Stimulated activated CD8-positive, alpha-beta memory T cell treated with anti-CD3 and anti-CD28 coated beads, Interleukin-4, amount 100 ng/mL, for 24 hours (primary cell): ENCODE measurements around the gene MYO1C.
"Not testable (repeated sequence)": the region's sequence is repeated elsewhere in the genome, so short reads cannot be mapped to it uniquely, and the experiment has no call there.

Experiments used
- DNase-seq: peaks from one replicate; pipeline ENCODE4 v3.0.0-alpha.2; 2020; ENCODE audit warnings: low read depth

The MYO1C gene

DNA sequence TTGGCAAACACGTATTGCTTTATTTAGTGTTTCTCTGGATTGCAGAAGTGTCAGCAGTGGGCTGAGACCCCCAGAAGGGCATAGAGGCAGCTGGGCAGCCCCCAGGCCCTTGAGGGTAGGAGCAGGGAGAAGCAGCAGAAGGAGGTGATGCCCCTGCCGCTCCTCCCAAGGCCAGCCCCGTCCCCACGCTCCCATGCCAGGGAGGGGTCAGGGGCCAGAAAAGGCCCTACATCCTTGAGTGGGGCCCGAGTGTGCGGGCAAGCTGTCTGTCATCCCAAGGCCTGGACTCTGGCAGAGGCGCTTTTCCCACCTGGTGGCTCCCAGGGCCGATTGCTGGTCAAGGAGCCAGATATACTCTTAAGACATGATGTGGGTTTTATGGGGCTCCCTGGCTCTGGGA, 28.3 kb downstream of the MYO1C start:
- DNase-seq: no peak

DNA sequence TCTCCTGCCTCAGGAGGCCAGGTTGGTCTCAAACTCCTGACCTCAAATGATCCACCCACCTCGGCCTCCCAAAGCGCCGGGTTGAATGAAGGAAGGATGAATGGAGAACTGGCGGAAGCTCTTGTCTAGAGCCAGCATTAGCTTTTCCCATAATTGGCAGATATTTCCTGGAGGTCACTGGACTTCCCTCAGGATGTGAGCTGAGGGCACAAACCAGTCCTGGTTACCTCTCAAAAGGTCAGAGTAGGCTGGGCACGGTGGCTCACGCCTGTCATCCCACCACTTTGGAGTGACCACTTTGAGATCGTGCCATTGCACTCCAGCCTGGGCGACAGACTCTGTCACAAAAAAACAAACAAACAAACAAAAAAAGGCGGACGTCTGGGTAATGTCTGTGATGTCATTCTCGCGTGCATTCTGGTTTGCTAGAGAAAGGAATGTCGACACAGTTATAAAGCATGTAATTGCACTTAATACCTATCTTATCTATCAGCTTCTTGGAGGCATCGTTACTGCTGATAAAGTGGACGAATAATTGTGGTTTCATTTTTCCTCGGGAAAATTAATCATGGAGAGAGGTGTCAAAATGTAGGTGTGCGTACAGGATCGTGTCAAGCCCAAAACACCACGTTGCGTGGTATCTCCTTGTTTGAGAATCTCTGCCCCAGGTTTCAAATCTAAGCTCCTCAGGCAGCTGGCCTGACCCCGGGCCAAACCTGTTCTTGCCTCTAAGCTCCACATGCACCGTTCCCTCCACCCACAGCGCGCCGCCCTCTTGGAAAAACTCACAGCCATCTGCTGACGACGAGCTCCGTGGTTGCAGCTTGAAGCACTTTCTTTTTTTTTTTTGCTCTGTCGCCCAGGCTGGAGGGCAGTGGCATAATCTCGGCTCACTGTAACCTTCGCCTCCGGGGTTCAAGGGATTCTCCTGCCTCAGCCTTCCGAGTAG, 30.0 kb downstream of the MYO1C start:
- DNase-seq: no peak

- no peak for DNase-seq
These were observed 31.1 kb downstream of the MYO1C start for GRCh38 chr17:1461198-1461944.

- DNase-seq: no peak
These were observed 32.3 kb downstream of the MYO1C start for GRCh38 chr17:1460233-1460632.

DNA sequence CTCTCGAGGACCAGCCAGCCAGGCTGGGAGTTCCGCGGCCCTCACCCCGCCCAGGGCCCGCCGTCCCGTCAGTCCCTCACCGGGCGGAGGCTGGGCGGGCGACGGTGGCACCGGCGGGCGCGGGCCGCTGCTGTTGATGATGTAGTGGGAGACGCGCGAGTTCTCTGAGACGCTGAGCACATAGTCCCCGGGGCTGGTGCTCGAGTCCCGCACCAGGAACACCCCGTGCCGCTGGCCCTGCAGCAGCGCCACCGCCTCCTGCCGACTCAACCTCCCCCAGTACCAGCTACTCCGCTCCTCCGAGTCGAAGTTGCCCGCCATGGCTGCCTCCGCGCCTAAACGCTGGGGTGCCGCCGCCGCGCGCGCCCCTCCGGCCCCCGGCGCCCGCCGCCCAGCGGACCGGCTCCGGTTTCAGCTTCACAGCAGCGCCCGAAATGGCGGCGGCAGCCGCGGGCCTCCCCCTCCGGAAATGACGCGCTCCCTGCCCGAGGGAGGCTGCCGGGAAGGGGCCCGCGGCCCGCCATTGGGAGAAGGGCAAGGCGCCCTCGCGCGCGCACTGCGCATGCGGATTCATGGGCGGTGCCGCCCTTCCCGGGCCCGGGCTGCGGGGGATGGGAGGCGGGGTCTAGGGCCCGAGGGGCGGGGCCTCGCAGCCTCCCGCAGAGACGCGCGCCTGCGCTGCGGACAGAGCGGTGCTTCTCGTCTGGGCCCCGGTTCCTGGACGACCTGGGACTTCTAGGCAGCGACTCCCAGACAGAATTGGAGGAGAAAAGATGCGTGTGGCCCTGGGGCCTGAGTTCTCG, 36.5 kb downstream of the MYO1C start, which contains the start of gene CRK:
TSS of gene CRK (minus strand) at position 436 of the 803 bp plus-strand sequence. CDS start at position 321, 115 bp downstream.
- DNase-seq: peak; percentile 97

DNA sequence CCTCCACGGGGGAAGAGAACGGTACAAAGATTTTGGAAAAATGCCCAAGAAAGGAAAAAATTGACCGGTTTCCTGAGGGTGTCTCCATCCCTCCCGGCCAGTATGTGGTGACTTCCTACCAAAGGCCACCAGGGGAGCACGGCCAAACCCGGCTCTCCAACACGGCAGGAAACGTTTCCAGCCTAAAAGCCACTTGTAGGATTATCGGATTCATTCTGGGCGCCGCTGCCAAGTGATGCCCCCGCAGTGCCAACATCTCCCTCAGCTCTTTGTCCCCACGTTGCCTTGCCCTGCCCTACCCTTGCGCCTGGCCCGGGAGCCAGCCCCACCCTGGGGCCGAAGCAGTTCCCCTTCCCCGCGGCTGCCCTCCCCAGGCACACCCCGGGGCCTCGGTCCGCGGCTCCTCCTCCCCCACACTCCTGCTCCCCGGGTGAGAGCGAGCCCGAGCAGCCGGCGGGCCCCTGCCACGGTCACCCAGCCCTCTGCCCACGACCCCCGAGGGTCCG, 37.1 kb downstream of the MYO1C start:
- DNase-seq: no peak

DNA sequence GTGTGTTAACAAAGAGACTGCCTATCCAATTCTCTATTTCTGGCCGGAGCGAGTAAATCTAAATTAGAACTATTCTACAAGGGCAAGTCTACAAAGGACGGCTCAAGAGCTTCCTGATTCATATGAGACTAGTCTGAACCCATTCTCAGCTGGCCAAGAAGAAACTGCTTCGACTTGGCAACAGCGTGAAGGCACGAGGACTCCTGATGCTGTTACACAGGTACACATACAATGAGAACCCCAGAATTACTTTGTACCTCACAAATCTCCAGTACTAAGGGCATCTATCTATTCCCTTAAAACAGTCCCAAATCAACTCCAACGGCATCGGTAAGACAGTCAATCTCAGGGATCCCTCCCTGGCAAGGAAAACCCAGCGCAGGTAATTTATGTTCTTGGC, 37.9 kb downstream of the MYO1C start:
- DNase-seq: no peak

DNA sequence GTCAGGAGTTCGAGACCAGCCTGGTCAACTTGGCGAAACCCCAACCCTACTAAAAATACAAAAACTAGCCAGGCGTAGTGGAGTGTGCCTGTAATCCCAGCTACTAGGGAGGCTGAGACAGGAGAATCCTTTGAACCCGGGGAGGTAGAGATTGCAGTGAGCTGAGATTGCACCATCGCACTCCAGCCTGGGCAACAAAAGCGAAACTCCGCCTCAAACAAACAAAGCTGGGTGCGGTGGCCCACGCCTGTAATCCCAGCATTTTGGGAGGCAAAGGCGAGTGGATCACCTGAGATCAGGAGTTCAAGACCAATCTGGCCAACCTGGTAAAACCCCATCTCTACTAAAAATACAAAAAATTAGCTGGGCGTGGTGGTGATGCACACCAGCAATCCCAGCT, 38.8 kb downstream of the MYO1C start:
- DNase-seq: not testable (repeated sequence)

DNA sequence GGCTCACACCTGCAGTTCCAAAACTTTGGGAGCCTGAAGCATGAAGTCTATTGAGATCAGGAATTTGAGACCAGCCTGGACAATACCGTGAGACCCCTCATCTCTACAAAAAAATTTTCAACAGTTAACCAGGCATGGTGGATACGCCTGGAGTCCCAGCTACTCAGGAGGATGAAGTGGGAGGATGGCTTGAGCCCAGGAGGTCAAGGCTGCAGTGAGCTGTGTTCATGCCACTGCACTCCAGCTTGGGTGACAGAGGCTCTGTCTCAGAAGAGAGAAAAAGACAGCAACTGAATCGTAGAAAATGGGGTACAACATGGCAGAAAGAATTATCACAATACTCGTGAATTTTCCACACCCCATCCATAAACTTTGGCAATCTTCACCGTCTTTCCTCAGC, 39.6 kb downstream of the MYO1C start:
- no peak for DNase-seq

DNA sequence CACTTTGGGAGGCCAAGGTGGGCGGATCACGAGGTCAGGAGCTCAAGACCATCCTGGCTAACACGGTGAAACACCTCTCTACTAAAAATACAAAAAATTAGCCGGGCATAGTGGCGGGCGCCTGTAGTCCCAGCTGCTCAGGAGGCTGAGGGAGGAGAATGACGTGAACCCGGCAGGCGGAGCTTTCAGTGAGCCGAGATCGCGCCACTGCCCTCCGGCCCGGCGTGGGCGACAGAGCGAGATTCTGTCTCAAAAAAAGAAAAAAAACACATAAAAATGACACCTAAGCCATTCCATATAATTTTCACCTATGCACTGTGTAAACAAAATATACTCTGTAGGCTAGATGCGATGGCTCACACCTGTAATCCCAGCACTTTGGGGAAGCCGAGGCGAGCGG, 42.2 kb downstream of the MYO1C start:
- not testable (repeated sequence) for DNase-seq

DNA sequence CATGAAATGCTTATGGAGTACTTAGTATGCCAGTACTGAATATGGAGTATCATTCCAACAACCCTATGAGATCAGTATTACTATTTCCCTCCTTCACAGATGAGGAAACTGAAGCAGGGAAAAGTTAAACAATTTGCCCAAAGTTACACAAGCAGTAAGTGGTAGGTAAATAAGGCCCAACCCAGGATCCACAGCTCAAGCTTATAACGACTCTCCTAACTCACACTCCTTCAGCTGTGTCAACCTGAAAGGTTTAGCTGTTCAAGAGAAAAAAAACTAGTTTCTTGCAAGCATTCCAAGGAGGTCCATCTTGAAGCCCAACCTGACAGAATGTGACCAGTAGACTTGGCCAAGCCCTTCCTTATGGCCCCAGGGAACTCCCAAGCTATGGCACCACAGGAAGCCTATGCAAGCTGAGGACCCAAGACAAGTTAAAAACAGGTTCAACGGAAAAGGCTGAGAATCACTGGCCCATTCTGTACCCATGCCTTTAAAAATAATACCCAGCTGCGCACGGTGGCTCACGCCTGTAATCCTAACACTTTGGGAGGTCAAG, 43.0 kb downstream of the MYO1C start:
- no peak for DNase-seq

DNA sequence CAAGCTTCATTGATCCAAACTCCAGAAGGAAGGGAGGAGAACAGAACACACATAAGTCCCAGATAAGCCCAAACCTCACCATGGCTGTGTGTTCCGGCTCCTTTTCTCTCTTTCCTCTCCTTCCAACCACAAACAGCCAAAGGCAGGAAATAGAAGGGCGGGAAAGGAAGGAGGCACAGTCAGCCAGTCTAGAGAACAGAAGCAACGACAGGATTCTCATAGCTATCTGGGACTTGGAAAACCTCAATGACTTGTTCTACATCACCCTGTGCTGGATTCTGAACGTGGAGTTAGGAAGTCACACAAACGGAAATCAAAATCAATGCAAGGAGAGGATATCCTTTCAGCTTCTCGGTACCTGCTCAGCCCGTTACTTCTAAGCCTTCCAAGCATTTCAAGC, 45.4 kb downstream of the MYO1C start:
- DNase-seq: no peak

- DNase-seq: no peak
These were observed 46.3 kb downstream of the MYO1C start for GRCh38 chr17:1446201-1446600.

DNA sequence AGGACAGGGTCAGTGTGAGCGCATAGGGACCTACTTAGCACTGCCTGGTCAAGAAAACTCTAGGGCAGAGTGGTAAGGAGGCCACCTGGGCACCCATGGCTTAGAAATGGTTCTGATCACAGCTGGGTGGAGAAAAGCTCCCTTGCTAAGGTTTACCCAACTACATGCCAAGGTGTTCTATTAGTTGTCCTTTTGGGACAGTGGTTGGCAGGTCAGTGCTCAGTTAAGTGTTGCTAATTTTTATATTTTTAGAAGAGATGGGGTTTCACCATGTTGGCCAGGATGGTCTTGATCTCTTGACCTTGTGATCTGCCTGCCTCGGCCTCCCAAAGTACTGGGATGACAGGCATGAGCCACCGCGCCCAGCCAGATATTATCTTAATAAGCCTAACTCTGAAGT, 46.8 kb downstream of the MYO1C start:
- DNase-seq: not testable (repeated sequence)

GRCh38 chr17:1442721-1443120, 49.8 kb downstream of the MYO1C start:
- not testable (repeated sequence) for DNase-seq

DNA sequence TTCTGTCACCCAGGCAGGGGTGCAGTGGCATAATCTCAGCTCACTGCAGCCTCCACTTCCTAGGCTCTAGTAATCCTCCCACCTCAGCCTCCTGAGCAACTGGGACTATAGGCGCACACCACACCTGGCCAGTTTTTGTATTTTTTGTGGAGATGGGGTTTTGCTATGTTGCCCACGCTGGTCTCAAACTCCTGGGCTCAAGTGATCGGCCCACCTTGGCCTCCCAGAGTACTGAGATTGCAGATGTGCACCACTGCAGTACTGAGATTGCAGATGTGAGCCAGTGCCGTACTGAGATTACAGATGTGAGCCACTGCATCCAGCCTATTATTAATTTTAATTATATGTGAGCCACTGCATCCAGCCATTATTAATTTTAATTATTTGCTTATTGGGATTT, 50.3 kb downstream of the MYO1C start:
- no peak for DNase-seq

DNA sequence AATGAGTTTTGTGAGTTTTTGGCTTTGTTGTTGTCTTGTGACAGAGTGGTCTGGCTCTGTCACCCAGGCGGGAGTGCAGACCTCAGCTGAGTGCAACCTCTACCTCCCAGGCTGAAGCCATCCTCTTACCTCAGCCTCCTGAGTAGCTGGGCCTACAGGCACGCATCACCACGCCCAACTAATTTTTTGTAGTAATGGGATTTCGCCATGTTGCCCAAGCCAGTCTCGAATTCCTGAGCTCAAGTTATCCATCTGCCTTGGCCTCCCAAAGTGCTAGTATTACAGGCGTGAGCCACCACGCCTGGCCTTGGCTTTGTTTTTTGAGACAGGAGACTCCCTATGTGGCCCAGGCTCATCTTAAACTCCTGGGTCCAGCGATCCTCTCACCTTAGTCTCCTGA, 51.6 kb downstream of the MYO1C start:
- no peak for DNase-seq

DNA sequence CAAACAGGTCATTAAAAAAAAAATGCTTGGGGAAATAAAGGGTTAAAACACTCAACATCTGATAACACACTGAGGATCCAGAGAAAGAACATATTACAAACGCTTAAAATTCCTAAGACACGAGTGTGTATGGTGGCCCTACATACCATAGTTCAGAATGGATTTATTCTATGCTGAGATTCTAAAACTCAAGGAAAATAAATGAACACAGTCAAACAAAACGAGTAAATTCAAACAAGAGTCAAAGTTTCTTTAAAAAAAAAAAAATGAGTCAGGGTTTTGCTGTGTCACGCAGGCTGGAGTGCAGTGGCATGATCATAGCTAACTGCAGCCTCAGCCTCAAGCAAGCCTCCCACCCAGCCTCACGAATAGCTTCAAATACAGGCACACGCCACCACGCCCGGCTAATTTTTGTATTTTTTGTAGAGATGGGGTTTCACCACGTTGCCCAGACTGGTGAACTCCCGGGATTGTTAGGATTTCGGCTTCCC, 53.8 kb downstream of the MYO1C start:
- DNase-seq: no peak

DNA sequence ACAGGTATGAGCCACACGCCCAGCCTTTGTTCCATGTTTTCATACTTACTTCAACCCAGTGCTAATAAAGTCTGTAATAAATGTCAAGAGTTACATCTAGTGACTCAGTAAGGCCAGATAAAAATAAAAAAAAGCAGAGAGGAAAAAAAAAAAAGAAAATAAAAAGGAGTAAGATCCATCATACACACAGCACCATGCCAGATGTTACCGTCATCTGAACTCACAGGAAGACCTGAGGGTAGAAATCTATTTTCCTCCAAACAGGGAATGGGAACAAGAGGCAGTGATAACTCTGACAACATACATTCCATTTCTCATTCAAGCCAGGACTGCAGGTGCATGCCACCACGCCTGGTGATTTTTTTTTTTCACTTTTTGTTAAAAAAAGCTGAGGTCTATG, 57.2 kb downstream of the MYO1C start:
- no peak for DNase-seq

DNA sequence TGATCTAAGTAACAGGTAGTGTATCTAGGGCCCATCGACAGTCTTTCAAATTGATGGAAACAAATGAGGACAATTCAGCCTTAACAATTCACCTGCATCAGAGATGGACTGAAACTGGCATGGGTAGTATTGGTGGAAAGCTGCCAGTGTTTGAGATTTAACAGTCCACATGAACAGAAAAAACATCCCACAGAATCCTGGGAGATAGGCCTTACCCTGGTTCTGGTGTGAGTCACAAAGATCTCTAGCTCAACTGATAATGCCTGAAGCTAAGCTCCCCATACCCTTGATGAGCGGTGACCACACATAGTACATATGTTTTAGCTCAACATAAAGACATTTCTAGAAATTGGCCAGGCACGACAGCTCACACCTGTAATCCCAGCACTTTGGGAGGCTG, 58.3 kb downstream of the MYO1C start:
- DNase-seq: no peak

DNA sequence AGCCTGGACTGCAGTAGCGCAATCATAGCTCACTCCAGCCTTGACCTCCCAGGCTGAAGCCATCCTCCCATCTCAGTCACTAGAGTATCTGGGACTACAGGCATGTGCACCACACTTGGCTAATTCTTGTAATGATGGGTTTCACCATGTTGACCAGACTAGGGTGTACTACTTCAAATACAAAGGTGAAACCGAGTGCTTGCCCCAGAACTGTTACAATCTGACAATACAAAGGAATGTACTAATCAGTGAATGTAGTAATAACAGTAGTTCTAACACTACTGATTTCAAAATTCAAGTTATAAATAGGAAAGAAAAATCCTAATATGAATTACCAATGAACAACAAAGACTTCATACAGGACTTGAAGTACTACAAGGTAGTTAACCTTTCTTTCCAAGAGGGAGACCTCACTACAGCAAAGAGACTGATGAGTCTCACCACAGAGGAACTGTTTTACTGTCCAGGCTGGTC, 60.8 kb downstream of the MYO1C start:
- no peak for DNase-seq
